IPS-NIHi11 (cell line): ENCODE data around the gene TMTC2.

Experiments used
- DNase-seq: peaks from one replicate; pipeline ENCODE4 v3.0.0; 2012; ENCODE audit warnings: mixed read lengths, low spot score

Gene TMTC2

GRCh38 chr12:82954064-82954463, 267.4 kb downstream of the TMTC2 start:
- DNase-seq = no peak

- DNase-seq = no peak
Observed at GRCh38 chr12:82954572-82954971, 267.9 kb downstream of the TMTC2 start.

GRCh38 chr12:82955043-82955442, 268.3 kb downstream of the TMTC2 start:
- DNase-seq = no peak

GRCh38 chr12:82958966-82959365, 272.3 kb downstream of the TMTC2 start:
- no peak for DNase-seq

- no peak for DNase-seq
Observed at GRCh38 chr12:82959821-82960220, 273.1 kb downstream of the TMTC2 start.

DNA sequence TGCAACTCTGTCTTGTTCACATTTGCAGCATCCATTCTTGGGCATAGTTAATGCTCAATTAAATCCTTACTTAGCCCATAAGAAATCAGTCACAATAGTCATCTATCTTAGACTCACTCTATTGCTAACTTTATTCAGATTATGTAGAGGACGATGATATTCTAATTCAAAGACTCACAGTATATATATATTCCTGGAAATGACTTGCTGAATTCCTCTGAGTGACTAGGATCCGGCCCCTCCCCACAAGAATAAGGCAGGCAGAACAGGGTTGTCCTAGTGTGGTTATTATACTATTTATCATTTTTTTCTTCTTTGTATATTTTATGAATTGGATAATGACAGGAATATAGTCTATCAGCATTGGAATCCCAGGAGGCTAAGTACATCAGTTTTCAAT, 275.1 kb downstream of the TMTC2 start:
- no peak for DNase-seq

DNA sequence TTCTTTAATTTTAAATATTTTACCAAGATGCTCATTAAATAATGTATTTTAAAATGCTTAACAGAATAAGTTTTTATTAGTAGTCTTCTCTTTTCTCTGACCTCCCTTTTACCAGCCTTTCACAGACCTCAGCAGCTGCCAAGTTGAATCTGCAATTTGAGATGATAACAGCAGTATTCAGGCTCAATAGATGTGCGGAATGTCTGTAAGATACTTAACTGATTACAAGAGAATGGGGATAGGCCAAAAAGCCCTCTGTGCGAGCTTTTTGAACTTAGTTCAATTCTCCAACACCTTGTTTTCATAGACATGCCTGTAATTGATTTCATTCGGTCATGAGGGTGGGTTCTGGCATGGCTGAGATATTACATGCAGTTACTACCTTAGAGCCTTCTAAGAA, 277.2 kb downstream of the TMTC2 start:
- DNase-seq = no peak

DNA sequence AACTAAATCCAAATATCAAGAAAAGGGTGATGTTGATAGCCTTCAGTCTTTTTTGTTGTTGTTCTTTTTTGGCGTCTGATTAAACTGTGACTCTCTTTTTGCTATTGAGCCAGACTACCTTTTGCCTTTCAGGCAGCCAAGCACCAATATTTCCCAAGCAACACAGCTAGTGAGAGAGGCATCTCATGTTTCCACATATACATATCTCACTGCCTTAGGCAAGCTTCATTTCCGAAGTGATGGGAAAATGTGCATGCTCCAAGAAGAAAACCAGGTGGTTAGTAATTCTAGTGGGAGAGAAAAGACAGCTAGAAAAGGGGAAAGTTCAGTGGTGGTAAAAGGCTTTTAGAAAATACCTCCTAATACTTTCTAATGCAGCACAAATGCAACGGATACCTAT, 277.7 kb downstream of the TMTC2 start:
- DNase-seq = no peak

GRCh38 chr12:82966001-82966559, 279.4 kb downstream of the TMTC2 start:
- no peak for DNase-seq

DNA sequence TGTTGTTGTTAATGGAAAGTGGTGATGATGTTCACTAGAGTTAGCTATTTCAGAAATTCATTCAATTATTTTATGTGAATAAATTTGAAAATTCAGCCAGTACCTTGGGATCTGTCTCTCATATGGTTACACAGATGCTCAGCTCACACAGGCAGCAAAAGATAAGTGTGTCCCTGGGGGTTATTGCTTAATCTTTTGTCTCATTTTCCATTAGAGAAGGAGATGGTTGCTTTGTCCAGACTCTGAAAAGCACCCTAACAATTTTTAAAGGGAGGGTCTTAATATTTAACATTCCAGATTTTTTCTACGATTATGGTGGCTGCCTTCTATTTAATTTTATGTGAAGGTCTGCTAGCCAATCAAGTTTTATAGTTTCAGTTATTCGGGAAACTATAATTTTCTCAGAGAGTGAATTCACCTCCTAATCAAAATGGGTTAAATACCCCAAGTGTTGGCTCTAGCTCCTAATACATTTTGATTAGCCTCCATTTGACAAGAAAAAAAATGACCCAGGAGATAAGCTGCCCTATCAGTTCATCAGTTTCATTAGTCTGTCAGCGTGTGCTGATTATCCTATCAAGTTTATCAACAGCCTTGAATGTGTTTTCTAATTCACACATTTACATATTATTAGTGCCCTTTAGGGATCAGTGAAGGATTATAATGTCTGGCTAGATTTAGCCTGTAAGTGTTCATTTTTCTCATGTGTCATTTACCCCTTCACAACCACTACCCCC, 282.1 kb downstream of the TMTC2 start:
- DNase-seq = no peak

DNA sequence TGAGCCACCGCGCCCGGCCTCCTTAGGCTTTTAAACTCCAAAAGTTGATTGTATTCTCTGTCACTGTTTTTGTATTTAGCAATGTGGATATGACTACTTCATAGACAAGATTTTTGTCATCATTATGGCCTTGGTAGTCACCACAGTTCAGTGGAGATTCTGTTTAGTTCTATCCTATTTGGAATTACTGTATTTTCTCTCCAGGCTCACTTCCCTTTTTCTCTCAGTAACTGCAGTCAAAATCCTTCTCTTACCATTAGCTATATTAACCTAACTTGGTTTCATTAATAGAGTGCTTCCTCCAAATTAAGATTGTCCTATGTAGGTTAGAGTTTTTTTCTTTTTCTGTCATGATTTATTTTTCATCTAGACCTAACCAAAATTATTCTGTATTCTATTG, 283.9 kb downstream of the TMTC2 start:
- DNase-seq = no peak

GRCh38 chr12:82971584-82971983, 284.9 kb downstream of the TMTC2 start:
- DNase-seq = no peak

DNA sequence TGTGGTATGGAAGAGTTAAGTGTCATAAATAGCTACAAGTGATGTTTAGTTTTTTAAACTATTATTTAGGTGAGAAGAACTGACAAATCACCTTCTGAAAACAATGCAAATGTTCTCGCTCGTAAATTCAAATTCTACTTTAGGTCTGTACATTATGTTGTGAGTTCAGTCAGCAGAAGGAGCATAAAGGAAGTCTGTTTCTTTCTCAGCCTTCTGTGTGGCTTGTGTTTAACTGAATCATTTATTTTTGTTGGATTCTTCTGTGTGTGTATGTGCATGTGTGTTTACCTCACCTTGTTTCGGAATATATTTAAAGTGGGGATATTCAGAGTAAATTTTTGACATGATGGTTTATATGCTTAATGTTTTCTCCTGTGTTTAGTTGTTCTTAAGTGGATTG, 285.9 kb downstream of the TMTC2 start:
- no peak for DNase-seq

- no peak for DNase-seq
Observed at GRCh38 chr12:82973592-82973991, 286.9 kb downstream of the TMTC2 start.

DNA sequence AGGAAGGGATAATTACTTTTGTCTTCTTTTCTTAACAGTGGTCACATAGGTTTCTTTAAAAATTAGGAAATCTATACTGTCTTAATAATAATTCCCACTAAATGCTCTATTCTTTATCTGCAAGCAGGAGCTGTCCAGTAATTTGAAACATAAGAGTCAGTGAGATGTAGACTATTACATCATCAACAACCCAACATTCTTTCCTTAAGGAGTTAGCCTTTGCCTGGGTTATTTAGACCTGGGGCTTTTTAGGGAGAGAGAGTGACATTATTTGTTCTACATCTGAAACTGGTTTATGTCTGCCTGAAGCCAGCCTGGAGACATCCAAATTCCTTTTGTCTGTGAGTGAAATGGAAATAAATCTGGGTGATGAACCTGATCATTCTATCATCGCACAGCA, 294.4 kb downstream of the TMTC2 start:
- DNase-seq = no peak

DNA sequence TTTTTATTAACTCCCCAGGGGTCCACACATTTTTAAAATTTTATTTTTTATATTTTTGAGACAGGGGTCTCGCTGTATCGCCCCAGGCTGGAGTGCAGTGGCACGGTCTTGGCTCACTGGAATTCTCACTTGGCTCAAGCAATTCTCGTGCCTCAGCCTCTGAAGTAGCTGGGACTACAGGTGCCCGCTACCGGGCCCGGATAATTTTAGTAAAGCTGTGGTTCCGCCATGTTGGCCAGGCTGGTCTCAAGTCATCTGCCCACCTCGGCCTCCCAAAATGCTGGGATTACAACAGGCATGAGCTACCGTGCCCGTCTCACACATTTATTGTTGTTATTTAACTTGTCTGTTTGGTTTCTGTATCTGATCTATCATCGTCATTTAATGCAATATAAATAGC, 307.4 kb downstream of the TMTC2 start:
- no peak for DNase-seq

DNA sequence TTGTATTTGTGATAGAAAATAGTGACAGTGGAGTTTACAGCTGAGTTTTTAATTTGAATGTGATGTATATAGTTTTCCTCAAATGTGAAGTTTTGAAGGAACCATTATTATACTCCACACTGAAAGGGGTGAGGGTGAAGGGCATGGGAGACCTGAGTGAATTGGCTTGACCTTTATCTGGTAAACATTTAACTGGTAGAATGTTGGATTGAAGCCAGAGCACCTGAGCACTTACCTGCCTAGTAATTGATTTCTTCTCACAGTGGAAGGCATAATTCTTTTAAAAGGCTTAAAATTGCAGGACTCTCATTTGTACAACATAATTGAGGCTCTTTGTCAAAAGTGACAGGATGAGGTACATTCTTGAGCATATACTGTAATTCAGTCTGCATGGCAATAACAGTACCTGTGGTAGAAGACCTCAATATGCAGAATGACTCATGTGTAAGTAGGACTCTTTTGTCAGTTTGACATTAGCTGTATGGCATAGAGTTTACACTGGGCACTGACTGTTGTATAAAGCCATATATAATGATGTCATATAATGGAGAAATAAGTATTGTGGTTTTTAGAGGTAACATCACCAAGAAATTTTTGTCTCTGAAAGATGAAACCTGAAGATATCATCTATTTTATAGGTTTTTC, 309.6 kb downstream of the TMTC2 start:
- DNase-seq = no peak

- DNase-seq = no peak
Observed at GRCh38 chr12:82998509-82998908, 311.8 kb downstream of the TMTC2 start.

- no peak for DNase-seq
Observed at GRCh38 chr12:83003026-83003425, 316.3 kb downstream of the TMTC2 start.

GRCh38 chr12:83005534-83006197, 319.0 kb downstream of the TMTC2 start:
- DNase-seq = no peak

- no peak for DNase-seq
Observed at GRCh38 chr12:83008703-83009102, 322.0 kb downstream of the TMTC2 start.

GRCh38 chr12:83010169-83010804, 323.6 kb downstream of the TMTC2 start:
- DNase-seq = no peak
